ENCODE data around the gene CDC23. TPM values are rescaled to one million over a fixed set of nuclear protein-coding genes. Genes with fewer than 3 reads are reported as not detected.

Gene CDC23
- total and polyA plus RNA-seq, 2 of the 4 experiments (the other 2 are of a cell fraction): 21.1 to 28.0 TPM

- POLR2A ChIA-PET (ENCODE audit: unreplicated experiment): no interaction called here
Measured at GRCh38 chr5:138140268-138140667, 72.9 kb downstream of the CDC23 start.

More at GRCh38 chr5:138140268-138140667, 72.9 kb downstream of the CDC23 start:
- Histone ChIP-seq H3K56ac (ENCODE audit: extremely low read depth, insufficient read depth, low read length) (no peak overlapping the region), H2BK120ac (ENCODE audit: low read depth, low read length) (no peak overlapping the region), H2BK20ac (ENCODE audit: low read depth, low read length) (no peak overlapping the region), H2AK5ac (ENCODE audit: low read depth, low read length) (no peak overlapping the region), H3K36me3 (ENCODE audit: control insufficient read depth, insufficient read depth, low read length) (no peaks in the 10 kb centered on the region), H2BK5ac (ENCODE audit: low read depth, low read length, poor library complexity, severe bottlenecking) (no peak overlapping the region), H3K23ac (ENCODE audit: low read depth, low read length) (no peak overlapping the region), H3K4me1 (ENCODE audit: control insufficient read depth, insufficient read depth, low read length) (no peaks in the 10 kb centered on the region), H3K27ac (ENCODE audit: insufficient read depth, low read length) (no peak overlapping the region), H2BK15ac (ENCODE audit: low read depth, low read length) (no peak overlapping the region), H4K8ac (ENCODE audit: low read depth in 2 of 2, low read length in 2 of 2) (no peak overlapping the region), H4K91ac (ENCODE audit: insufficient read depth, low read depth, low read length) (no peak overlapping the region), H3K14ac (replicated peaks; ENCODE audit: low read depth, low read length) (no peak overlapping the region), H2AFZ (replicated peaks; ENCODE audit: low read length, poor library complexity) (no peak overlapping the region), H3K9me1 (ENCODE audit: insufficient read depth, low read length) (no peaks in the 10 kb centered on the region), H3K4me2 (ENCODE audit: low read depth, low read length) (no peak overlapping the region), H3K4ac (ENCODE audit: low read depth, low read length) (no peak overlapping the region), H4K5ac (ENCODE audit: low read depth, low read length) (no peak overlapping the region), H2AK9ac (replicated peaks; ENCODE audit: low read depth, low read length, poor library complexity) (no peak overlapping the region), H3K18ac (ENCODE audit: low read depth, low read length) (no peak overlapping the region), H3K79me1 (ENCODE audit: low read depth in 1 of 2, low read length in 2 of 2) (no peaks in the 10 kb centered on the region), H3K27me3 (ENCODE audit: control insufficient read depth, insufficient read depth, low read length) (no peaks in the 10 kb centered on the region; the same call in 1 of the 2 replicates), H3K9me3 (ENCODE audit: control insufficient read depth, insufficient read depth, low read length) (no peaks in the 10 kb centered on the region), H4K20me1 (ENCODE audit: insufficient read depth, low read length) (no peaks in the 10 kb centered on the region), H3K9ac (ENCODE audit: low read depth, low read length) (no peak overlapping the region), H3K4me3 (ENCODE audit: insufficient read depth, low read depth, low read length) (no peak overlapping the region)
- CTCF ChIA-PET: interaction anchor here (0.6 to 1.0 kb wide), 2 partner anchors 37 to 105 kb away, joined by 3 read pairs; no protein-coding TSS in a partner anchor
- TF ChIP-seq, protein P1, sequence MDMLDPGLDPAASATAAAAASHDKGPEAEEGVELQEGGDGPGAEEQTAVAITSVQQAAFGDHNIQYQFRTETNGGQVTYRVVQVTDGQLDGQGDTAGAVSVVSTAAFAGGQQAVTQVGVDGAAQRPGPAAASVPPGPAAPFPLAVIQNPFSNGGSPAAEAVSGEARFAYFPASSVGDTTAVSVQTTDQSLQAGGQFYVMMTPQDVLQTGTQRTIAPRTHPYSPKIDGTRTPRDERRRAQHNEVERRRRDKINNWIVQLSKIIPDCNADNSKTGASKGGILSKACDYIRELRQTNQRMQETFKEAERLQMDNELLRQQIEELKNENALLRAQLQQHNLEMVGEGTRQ (IDR thresholded peaks at IDR 0.05; ENCODE audit: low read depth, low read length): no peak
- TF ChIP-seq, protein P2, sequence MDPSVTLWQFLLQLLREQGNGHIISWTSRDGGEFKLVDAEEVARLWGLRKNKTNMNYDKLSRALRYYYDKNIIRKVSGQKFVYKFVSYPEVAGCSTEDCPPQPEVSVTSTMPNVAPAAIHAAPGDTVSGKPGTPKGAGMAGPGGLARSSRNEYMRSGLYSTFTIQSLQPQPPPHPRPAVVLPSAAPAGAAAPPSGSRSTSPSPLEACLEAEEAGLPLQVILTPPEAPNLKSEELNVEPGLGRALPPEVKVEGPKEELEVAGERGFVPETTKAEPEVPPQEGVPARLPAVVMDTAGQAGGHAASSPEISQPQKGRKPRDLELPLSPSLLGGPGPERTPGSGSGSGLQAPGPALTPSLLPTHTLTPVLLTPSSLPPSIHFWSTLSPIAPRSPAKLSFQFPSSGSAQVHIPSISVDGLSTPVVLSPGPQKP (IDR thresholded peaks at IDR 0.05; ENCODE audit: borderline replicate concordance, low read depth, low read length): no peak
- TF ChIP-seq CEBPB (IDR thresholded peaks at IDR 0.05; ENCODE audit: low read depth, low read length) (no peak), POLR2A (IDR thresholded peaks at IDR 0.05; ENCODE audit: low read depth, low read length) (no peak)
- intact Hi-C loops (cut with micrococcal nuclease) (no loop called here), dilution Hi-C loops (cut with HindIII; ENCODE audit: low sequenced_read_pairs, unreplicated experiment) (no loop called here), in situ Hi-C loops (cut with MboI; ENCODE audit: low sequenced_read_pairs) (loop anchor here (25.0 kb wide), 2 partner anchors 103 to 503 kb away; partner anchors contain the start of gene FAM13B)
- DNase-seq (no peak), ATAC-seq (ENCODE audit: low read depth) (no peak)
- 63% methylated on average over 1 of the region's 4 CpGs; no CpG with 5 or more reads in 1 of the 2 experiments for WGBS, 2 experiments (ENCODE audit: extremely low coverage in 2 of 2, insufficient read length in 1 of 2)
- no TSS peak for BruUV-seq (replicated peaks)
